IMR-90 (cell line): ENCODE measurements around the gene HAS3. TPM values are rescaled to one million over a fixed set of nuclear protein-coding genes. Genes with fewer than 3 reads are reported as not detected.

Source experiments
- ATAC-seq: fragments of 200-7000 bp; cut with Tn5 transposase; 2 replicates; pipeline ENCODE4 v1.9.1; 2020; ENCODE audit warnings: low read depth, mild to moderate bottlenecking, moderate library complexity
- BruUV-seq: library from RNA; stranded (reverse); fragments of 400-500 nt; replicated peaks from 2 replicates; lab custom pipeline; 2021; lab: Mats Ljungman, UMichigan
- CTCF ChIA-PET: fragments of 300-600 bp; formaldehyde crosslinking; extraction: SDS; loops from one replicate; lab custom pipeline; 2021; ENCODE audit warnings: antibody characterized with exemption; lab: Yijun Ruan, JAX
- POLR2A ChIA-PET: fragments of 300-600 bp; sonication (Branson Sonifier 250); formaldehyde crosslinking; loops from one replicate; lab custom pipeline; 2022; ENCODE audit warnings: antibody characterized with exemption; ENCODE audit not compliant: unreplicated experiment; lab: Charles Lee
- DNase-seq: peaks from one replicate; pipeline ENCODE4 v3.0.0; 2013
- H2AFZ ChIP-seq: replicated peaks from 2 replicates; pipeline ENCODE3; 2013; ENCODE audit warnings: low read length, mild to moderate bottlenecking; ENCODE audit not compliant: poor library complexity
- H2AK5ac ChIP-seq: 2 replicates; pipeline ENCODE4 v1.6.1; 2013; ENCODE audit warnings: low read depth, low read length, inconsistent platforms
- H2AK9ac ChIP-seq: replicated peaks from 2 replicates; pipeline ENCODE3; 2013; ENCODE audit warnings: mild to moderate bottlenecking, low read depth, low read length, moderate library complexity; ENCODE audit not compliant: poor library complexity
- H2BK120ac ChIP-seq: 2 replicates; pipeline ENCODE4 v1.6.1; 2013; ENCODE audit warnings: low read depth, low read length, inconsistent platforms
- H2BK15ac ChIP-seq: 3 replicates; pipeline ENCODE4 v1.6.1; 2013; ENCODE audit warnings: low read depth, low read length, inconsistent platforms
- H2BK20ac ChIP-seq: 2 replicates; pipeline ENCODE4 v1.6.1; 2013; ENCODE audit warnings: low read depth, mild to moderate bottlenecking, inconsistent platforms, low read length, moderate library complexity
- H2BK5ac ChIP-seq: 2 replicates; pipeline ENCODE4 v1.6.1; 2013; ENCODE audit warnings: mild to moderate bottlenecking, low read depth, low read length, inconsistent platforms; ENCODE audit not compliant: poor library complexity, severe bottlenecking
- H3K14ac ChIP-seq: replicated peaks from 2 replicates; pipeline ENCODE4 v1.6.1; 2013; ENCODE audit warnings: low read depth, low read length, inconsistent platforms
- H3K18ac ChIP-seq: 2 replicates; pipeline ENCODE4 v1.6.1; 2013; ENCODE audit warnings: low read depth, low read length, control low read depth
- H3K23ac ChIP-seq: 2 replicates; pipeline ENCODE4 v1.6.1; 2013; ENCODE audit warnings: low read depth, low read length, inconsistent platforms
- H3K27ac ChIP-seq: 2 replicates; pipeline ENCODE4 v1.5.1; 2013; ENCODE audit warnings: mild to moderate bottlenecking, control low read depth, low read length; ENCODE audit not compliant: insufficient read depth
- H3K27me3 ChIP-seq: 2 replicates; pipeline ENCODE4 v1.6.1; 2013; ENCODE audit warnings: low read length; ENCODE audit not compliant: control insufficient read depth, insufficient read depth
- H3K36me3 ChIP-seq: 2 replicates; pipeline ENCODE4 v1.6.1; 2013; ENCODE audit warnings: low read length, mixed read lengths; ENCODE audit not compliant: control insufficient read depth, insufficient read depth
- H3K4ac ChIP-seq: 2 replicates; pipeline ENCODE4 v1.6.1; 2013; ENCODE audit warnings: low read depth, low read length, inconsistent platforms
- H3K4me1 ChIP-seq: 2 replicates; pipeline ENCODE4 v1.6.1; 2013; ENCODE audit warnings: low read length, mixed read lengths; ENCODE audit not compliant: control insufficient read depth, insufficient read depth
- H3K4me2 ChIP-seq: 2 replicates; pipeline ENCODE4 v1.6.1; 2013; ENCODE audit warnings: low read depth, mild to moderate bottlenecking, control low read depth, low read length, moderate library complexity
- H3K4me3 ChIP-seq: 2 replicates; pipeline ENCODE4 v1.5.1; 2013; ENCODE audit warnings: low read depth, mild to moderate bottlenecking, control low read depth, low read length, moderate library complexity; ENCODE audit not compliant: insufficient read depth
- H3K56ac ChIP-seq: 2 replicates; pipeline ENCODE4 v1.6.1; 2013; ENCODE audit warnings: low read length, inconsistent platforms; ENCODE audit not compliant: insufficient read depth; ENCODE audit errors: extremely low read depth
- H3K79me1 ChIP-seq, 2 experiments: 2 replicates each; pipeline ENCODE4 v1.6.1; 2013; ENCODE audit warnings: low read length in 2 of 2, inconsistent platforms in 1 of 2, low read depth in 1 of 2
- H3K9ac ChIP-seq: 2 replicates; pipeline ENCODE4 v1.6.1; 2013; ENCODE audit warnings: low read depth, low read length, control low read depth
- H3K9me1 ChIP-seq: 2 replicates; pipeline ENCODE4 v1.6.1; 2013; ENCODE audit warnings: low read length, inconsistent platforms; ENCODE audit not compliant: insufficient read depth
- H3K9me3 ChIP-seq: 2 replicates; pipeline ENCODE4 v1.6.1; 2013; ENCODE audit warnings: low read length; ENCODE audit not compliant: control insufficient read depth, insufficient read depth
- H4K20me1 ChIP-seq: 2 replicates; pipeline ENCODE4 v1.6.1; 2013; ENCODE audit warnings: low read length, inconsistent platforms; ENCODE audit not compliant: insufficient read depth
- H4K5ac ChIP-seq: 2 replicates; pipeline ENCODE4 v1.6.1; 2013; ENCODE audit warnings: mild to moderate bottlenecking, low read depth, low read length, control low read depth
- H4K8ac ChIP-seq, 2 experiments: 2 replicates each; pipeline ENCODE4 v1.6.1; 2013; ENCODE audit warnings: low read depth in 2 of 2, low read length in 2 of 2, control low read depth in 1 of 2, inconsistent platforms in 1 of 2
- H4K91ac ChIP-seq: 2 replicates; pipeline ENCODE4 v1.6.1; 2013; ENCODE audit warnings: low read depth, low read length, inconsistent platforms; ENCODE audit not compliant: insufficient read depth
- BHLHE40 ChIP-seq: fragments of 150-350 bp; IDR thresholded peaks from 2 replicates; pipeline ENCODE4 v1.6.1; 2016; ENCODE audit warnings: mild to moderate bottlenecking, low read depth, low read length
- CHD1 ChIP-seq: IDR thresholded peaks from 2 replicates; pipeline ENCODE4 v1.6.1; 2012; ENCODE audit warnings: low read depth, low read length, improper control_type of control experiment
- CTCF ChIP-seq: conservative IDR thresholded peaks from 2 replicates; pipeline ENCODE4 v1.5.1; 2012; ENCODE audit warnings: mild to moderate bottlenecking, low read depth, low read length, improper control_type of control experiment
- ELK1 ChIP-seq: fragments of 150-350 bp; IDR thresholded peaks from 2 replicates; pipeline ENCODE4 v1.6.1; 2016; ENCODE audit warnings: low read depth, mild to moderate bottlenecking, low read length, moderate library complexity, borderline replicate concordance
- MAFK ChIP-seq: IDR thresholded peaks from 2 replicates; pipeline ENCODE4 v1.6.1; 2012; ENCODE audit warnings: low read depth, low read length, improper control_type of control experiment
- MAZ ChIP-seq: IDR thresholded peaks from 2 replicates; pipeline ENCODE4 v1.6.1; 2012; ENCODE audit warnings: low read depth, mild to moderate bottlenecking, low read length, improper control_type of control experiment, moderate library complexity, borderline replicate concordance
- MXI1 ChIP-seq: IDR thresholded peaks from 2 replicates; pipeline ENCODE4 v1.6.1; 2012; ENCODE audit warnings: low read depth, mild to moderate bottlenecking, low read length, moderate library complexity, borderline replicate concordance
- RAD21 ChIP-seq: IDR thresholded peaks from 2 replicates; pipeline ENCODE4 v1.6.1; 2012; ENCODE audit warnings: low read length, improper control_type of control experiment
- RCOR1 ChIP-seq: IDR thresholded peaks from 2 replicates; pipeline ENCODE4 v1.6.1; 2012; ENCODE audit warnings: mild to moderate bottlenecking, low read length, improper control_type of control experiment; ENCODE audit not compliant: insufficient replicate concordance
- RFX5 ChIP-seq: IDR thresholded peaks from 2 replicates; pipeline ENCODE4 v1.8.0; 2012; ENCODE audit warnings: low read depth, mild to moderate bottlenecking, low read length, moderate library complexity
- SMC3 ChIP-seq: fragments of 150-350 bp; IDR thresholded peaks from 2 replicates; pipeline ENCODE4 v1.6.1; 2016; ENCODE audit warnings: low read depth, mild to moderate bottlenecking, antibody characterized with exemption, low read length, moderate library complexity
- USF2 ChIP-seq: fragments of 150-350 bp; IDR thresholded peaks from 2 replicates; pipeline ENCODE4 v1.6.1; 2017; ENCODE audit warnings: mild to moderate bottlenecking, antibody characterized with exemption, low read length, low read depth
- WGBS, 2 experiments: methylation state at CpG; one replicate each; pipeline versions ENCODE4 v1.1.5 to v1.1.7; 2013; ENCODE audit warnings: missing lambda C conversion rate in 2 of 2; ENCODE audit not compliant: insufficient read length in 1 of 2; ENCODE audit errors: extremely low coverage in 2 of 2; 5-methylcytosine and 5-hydroxymethylcytosine counted together
- dilution Hi-C: fragments of 300-500 bp; cut with HindIII; formaldehyde crosslinking; loops from one replicate; pipeline ENCODE4 v1.14.3; 2018; ENCODE audit warnings: low sequenced_read_pairs; ENCODE audit not compliant: unreplicated experiment
- in situ Hi-C: fragments of 300-500 bp; cut with MboI; formaldehyde crosslinking; loops from 3 replicates; pipeline ENCODE4 v1.14.3; 2019; ENCODE audit warnings: low sequenced_read_pairs, inconsistent platforms, mixed read lengths
- intact Hi-C: fragments of 100-400 bp; cut with micrococcal nuclease; formaldehyde crosslinking; loops from 2 replicates; pipeline ENCODE4 v1.10.0; 2022
- polyA plus RNA-seq, 3 experiments: library from polyadenylated mRNA; depleted of rRNA; stranded (reverse); fragments of >200 nt; gene quantifications; 2 replicates each; pipeline ENCODE4 v1.2.3, GENCODE V29; 2012; ENCODE audit warnings: low replicate concordance in 1 of 3
- total RNA-seq: library from RNA; depleted of rRNA; stranded (reverse); fragments of >200 nt; gene quantifications from 2 replicates; pipeline ENCODE4 v1.2.3, GENCODE V29; 2012

HAS3 gene
- total and polyA plus RNA-seq, 2 of the 4 experiments (the other 2 are of a cell fraction), result 0.36 to 0.97 TPM

- H3K14ac ChIP-seq, result no peak overlapping the region
- intact Hi-C loops (no loop called here), dilution Hi-C loops (no loop called here), in situ Hi-C loops (loop anchor here (10.0 kb wide), 2 partner anchors 138 to 408 kb away; no protein-coding TSS in a partner anchor)
- DNase-seq, result peak; percentile 25
- H4K8ac ChIP-seq, result no peak overlapping the region
- peaks cover 32% of the 10 kb centered on the region for H4K20me1 ChIP-seq
- no peaks in the 10 kb centered on the region for H3K27me3 ChIP-seq
- no peak overlapping the region for H3K4me3 ChIP-seq
- H2BK120ac ChIP-seq, result no peak overlapping the region
- no peak overlapping the region for H3K56ac ChIP-seq
- no peaks in the 10 kb centered on the region for H3K4me1 ChIP-seq
- no peaks in the 10 kb centered on the region for H3K9me3 ChIP-seq
- H4K91ac ChIP-seq, result no peak overlapping the region
- H2AFZ ChIP-seq, result no peak overlapping the region
- H2BK20ac ChIP-seq, result no peak overlapping the region
- H3K4ac ChIP-seq, result no peak overlapping the region
- 56% methylated on average over 4 of the region's 6 CpGs; no CpG with 5 or more reads in 1 of the 2 experiments for WGBS, 2 experiments
- H3K9ac ChIP-seq, result no peak overlapping the region
- peaks cover 7 to 38% of the 10 kb centered on the region in 2 experiments for H3K79me1 ChIP-seq
- ChIA-PET CTCF (interaction anchor here (1.4 kb wide), 1 partner anchor 210 kb away, joined by 4 read pairs; no protein-coding TSS in a partner anchor), POLR2A (no interaction called here)
- H3K23ac ChIP-seq, result no peak overlapping the region
- H2BK15ac ChIP-seq, result no peak overlapping the region
- peaks cover 32% of the 10 kb centered on the region for H3K36me3 ChIP-seq
- no peak overlapping the region for H3K4me2 ChIP-seq
- TF ChIP-seq CTCF (peak; percentile 57), MAZ (no peak), BHLHE40 (no peak), RCOR1 (no peak), ELK1 (no peak), RAD21 (peak; percentile 51; the same call in 1 of the 2 replicates), MAFK (no peak), RFX5 (no peak), MXI1 (no peak), SMC3 (peak; percentile 39; the same call in 1 of the 2 replicates), CHD1 (no peak), USF2 (no peak)
- BruUV-seq, result no TSS peak
- H2AK9ac ChIP-seq, result peak overlapping the region; percentile 60
- no peak overlapping the region for H4K5ac ChIP-seq
- peaks cover 11% of the 10 kb centered on the region; the same call in 1 of the 2 replicates for H3K9me1 ChIP-seq
- H2BK5ac ChIP-seq, result no peak overlapping the region
- no peak overlapping the region for H2AK5ac ChIP-seq
- ATAC-seq, result peak; percentile 87
- H3K27ac ChIP-seq, result no peak overlapping the region
- no peak overlapping the region for H3K18ac ChIP-seq
Observed at GRCh38 chr16:69112285-69113129, 7.1 kb downstream of the HAS3 start.
